ENCODE data around the gene CDC42BPB. TPM values are rescaled to one million over a fixed set of nuclear protein-coding genes. Genes with fewer than 3 reads are reported as not detected.

CDC42BPB gene
- polyA plus RNA-seq, 1 of the 3 experiments (the other 2 are of a cell fraction) = 61.6 TPM

DNA sequence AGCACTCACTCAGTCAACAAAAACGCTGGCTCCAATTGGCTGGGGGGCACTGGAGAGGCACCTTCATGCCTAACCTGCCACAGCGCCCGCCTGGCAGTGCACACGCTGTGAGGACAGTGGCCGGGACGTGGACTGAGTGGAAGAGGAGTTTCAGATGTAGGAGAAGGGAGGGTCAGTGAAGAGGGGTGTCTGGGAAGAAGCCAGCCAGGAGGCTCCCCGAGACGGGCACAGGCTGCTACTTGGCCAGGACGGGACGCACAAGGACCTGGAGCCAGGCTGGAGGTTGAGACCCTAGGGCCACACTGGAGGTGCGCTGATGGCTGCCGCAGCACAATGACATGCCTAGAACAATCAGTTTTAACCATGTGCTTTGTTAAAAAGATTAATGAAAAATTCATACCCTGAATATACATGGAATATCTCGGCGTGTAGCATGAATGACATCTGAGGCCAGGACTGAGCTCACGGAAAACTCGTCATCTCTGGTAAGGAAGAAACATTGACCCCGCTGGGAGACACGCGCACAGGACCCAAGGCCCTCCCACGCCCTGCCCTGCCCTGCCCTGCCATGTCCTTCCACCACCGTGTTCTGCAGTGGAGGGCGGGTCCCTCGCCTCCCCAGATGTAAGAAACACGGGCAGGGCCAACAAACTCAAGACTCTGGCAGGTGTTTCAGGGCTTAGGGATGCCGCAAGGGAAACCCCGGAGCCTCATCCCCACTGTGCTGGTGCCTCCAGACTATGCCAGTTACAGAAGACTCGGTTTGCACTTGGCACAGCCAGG, 109.8 kb downstream of the CDC42BPB start:
- 92% methylated on average over 27 of the region's 27 CpGs for WGBS (ENCODE audit: low lambda C conversion rate)
- Histone ChIP-seq H3K9me2 (no peaks in the 10 kb centered on the region), H3K9ac (no peak overlapping the region), H3K36me3 (replicated peaks in 1 of 2; ENCODE audit: control insufficient read depth in 1 of 2, insufficient read depth in 2 of 2, low read length in 1 of 2) (peaks cover 45 to 85% of the 10 kb centered on the region in 2 experiments), H4K20me1 (ENCODE audit: insufficient read depth) (no peaks in the 10 kb centered on the region), H3K4me2 (no peak overlapping the region), H3F3A (replicated peaks; ENCODE audit: insufficient read depth) (no peaks in the 10 kb centered on the region), H3K9me3 (no peaks in the 10 kb centered on the region), H3K4me1 (ENCODE audit: control insufficient read depth in 1 of 2, insufficient read depth in 2 of 2, low read depth in 1 of 2, low read length in 1 of 2) (peaks cover 0 to 3% of the 10 kb centered on the region in 2 experiments; a peak in 1 of 4 replicates), H3K4me3 (ENCODE audit: low read depth in 2 of 2, low read length in 1 of 2) (no peak overlapping the region), H3K79me2 (ENCODE audit: insufficient read depth) (no peaks in the 10 kb centered on the region), H2AFZ (ENCODE audit: low read depth) (no peak overlapping the region), H3K27ac (ENCODE audit: low read depth in 2 of 2, low read length in 1 of 2) (no peak overlapping the region), H3K27me3 (ENCODE audit: insufficient read depth) (no peaks in the 10 kb centered on the region)
- ChIA-PET CTCF (no interaction called here), POLR2A (no interaction called here)
- TF ChIP-seq MEF2A (IDR thresholded peaks at IDR 0.05; ENCODE audit: borderline replicate concordance, low read depth) (no peak), TEAD4 (IDR thresholded peaks at IDR 0.05; ENCODE audit: borderline replicate concordance, insufficient read depth) (no peak), GABPA (IDR thresholded peaks at IDR 0.05; ENCODE audit: low read depth) (no peak), RXRA (IDR thresholded peaks at IDR 0.05; ENCODE audit: borderline replicate concordance, low read depth) (no peak), POLR2AphosphoS5 (IDR thresholded peaks at IDR 0.05; ENCODE audit: low read depth, low read length) (no peak), FOSL2 (IDR thresholded peaks at IDR 0.05; ENCODE audit: borderline replicate concordance, low read depth) (no peak), EZH2phosphoT487 (IDR thresholded peaks at IDR 0.05; ENCODE audit: borderline replicate concordance, low read depth) (no peak)
- TF ChIP-seq, protein P1, sequence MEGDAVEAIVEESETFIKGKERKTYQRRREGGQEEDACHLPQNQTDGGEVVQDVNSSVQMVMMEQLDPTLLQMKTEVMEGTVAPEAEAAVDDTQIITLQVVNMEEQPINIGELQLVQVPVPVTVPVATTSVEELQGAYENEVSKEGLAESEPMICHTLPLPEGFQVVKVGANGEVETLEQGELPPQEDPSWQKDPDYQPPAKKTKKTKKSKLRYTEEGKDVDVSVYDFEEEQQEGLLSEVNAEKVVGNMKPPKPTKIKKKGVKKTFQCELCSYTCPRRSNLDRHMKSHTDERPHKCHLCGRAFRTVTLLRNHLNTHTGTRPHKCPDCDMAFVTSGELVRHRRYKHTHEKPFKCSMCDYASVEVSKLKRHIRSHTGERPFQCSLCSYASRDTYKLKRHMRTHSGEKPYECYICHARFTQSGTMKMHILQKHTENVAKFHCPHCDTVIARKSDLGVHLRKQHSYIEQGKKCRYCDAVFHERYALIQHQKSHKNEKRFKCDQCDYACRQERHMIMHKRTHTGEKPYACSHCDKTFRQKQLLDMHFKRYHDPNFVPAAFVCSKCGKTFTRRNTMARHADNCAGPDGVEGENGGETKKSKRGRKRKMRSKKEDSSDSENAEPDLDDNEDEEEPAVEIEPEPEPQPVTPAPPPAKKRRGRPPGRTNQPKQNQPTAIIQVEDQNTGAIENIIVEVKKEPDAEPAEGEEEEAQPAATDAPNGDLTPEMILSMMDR (IDR thresholded peaks at IDR 0.05) = no peak
- no peak for DNase-seq

DNA sequence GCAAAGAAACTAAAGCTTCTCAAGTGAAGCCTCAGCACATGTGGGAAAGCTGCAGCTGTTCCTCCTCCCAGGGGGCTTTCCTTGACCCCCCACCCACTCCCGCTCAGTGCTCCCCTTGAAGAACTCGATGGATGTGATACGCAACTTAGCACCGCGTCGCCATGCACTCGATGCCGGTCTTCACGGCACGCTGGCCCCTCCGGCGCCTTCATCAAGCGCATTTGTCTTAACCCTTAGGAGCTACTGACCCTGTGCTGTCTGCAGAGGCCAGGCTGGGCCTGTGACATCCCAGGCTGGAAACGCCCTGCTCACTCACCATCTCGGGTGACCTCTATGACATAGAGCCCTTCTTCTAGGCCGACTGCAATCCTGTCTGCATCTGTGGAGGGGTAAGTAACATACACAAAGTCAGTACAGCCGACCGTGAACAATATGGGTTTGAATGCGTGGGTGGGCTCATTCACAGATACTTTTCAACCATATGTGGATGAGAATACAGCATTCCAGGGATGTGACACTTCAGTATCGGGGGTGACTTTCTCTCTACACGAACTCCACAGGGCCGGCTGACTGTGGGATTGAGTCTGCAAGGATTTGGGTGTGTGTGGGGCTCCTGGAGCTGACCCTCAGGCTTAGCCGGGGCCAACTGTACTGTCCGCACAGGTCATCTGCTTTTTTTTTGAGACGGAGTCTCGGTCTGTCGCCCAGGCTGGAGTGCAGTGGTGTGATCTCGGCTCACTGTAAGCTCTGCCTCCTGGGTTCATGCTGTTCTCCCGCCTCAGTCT, 111.8 kb downstream of the CDC42BPB start:
- WGBS (ENCODE audit: low lambda C conversion rate) = 95% methylated on average over 28 of the region's 29 CpGs
- peaks cover 32 to 88% of the 10 kb centered on the region in 2 experiments for H3K36me3 ChIP-seq (replicated peaks in 1 of 2; ENCODE audit: control insufficient read depth in 1 of 2, insufficient read depth in 2 of 2, low read length in 1 of 2)
- DNase-seq = no peak
- no peaks in the 10 kb centered on the region for H4K20me1 ChIP-seq (ENCODE audit: insufficient read depth)
- H3K9me3 ChIP-seq = no peaks in the 10 kb centered on the region
- ChIA-PET POLR2A (no interaction called here), CTCF (interaction anchor here (0.9 kb wide), 1 partner anchor 12 kb away, joined by 3 read pairs; no protein-coding TSS in a partner anchor)
- no peak overlapping the region for H2AFZ ChIP-seq (ENCODE audit: low read depth)
- no peak for TF ChIP-seq SMC3 (IDR thresholded peaks at IDR 0.05; ENCODE audit: low read depth, low read length)
- no peak for TF ChIP-seq EP300 (IDR thresholded peaks at IDR 0.05; ENCODE audit: borderline replicate concordance in 1 of 2, low read depth in 1 of 2, low read length in 1 of 2)
- TF ChIP-seq SIN3A (IDR thresholded peaks at IDR 0.05; ENCODE audit: borderline replicate concordance, low read depth, low read length) = no peak
- TF ChIP-seq, protein P2, sequence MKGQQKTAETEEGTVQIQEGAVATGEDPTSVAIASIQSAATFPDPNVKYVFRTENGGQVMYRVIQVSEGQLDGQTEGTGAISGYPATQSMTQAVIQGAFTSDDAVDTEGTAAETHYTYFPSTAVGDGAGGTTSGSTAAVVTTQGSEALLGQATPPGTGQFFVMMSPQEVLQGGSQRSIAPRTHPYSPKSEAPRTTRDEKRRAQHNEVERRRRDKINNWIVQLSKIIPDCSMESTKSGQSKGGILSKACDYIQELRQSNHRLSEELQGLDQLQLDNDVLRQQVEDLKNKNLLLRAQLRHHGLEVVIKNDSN (IDR thresholded peaks at IDR 0.05; ENCODE audit: borderline replicate concordance, low read depth) = no peak
- no peak for TF ChIP-seq GATA2 (CRISPR knock-in tag; IDR thresholded peaks at IDR 0.05)
- no peak for TF ChIP-seq FOSL2 (IDR thresholded peaks at IDR 0.05; ENCODE audit: borderline replicate concordance, low read depth)
- no peak overlapping the region for H3K4me3 ChIP-seq (ENCODE audit: low read depth in 2 of 2, low read length in 1 of 2)
- no peaks in the 10 kb centered on the region for H3K79me2 ChIP-seq (ENCODE audit: insufficient read depth)
- H3K27ac ChIP-seq (ENCODE audit: low read depth in 2 of 2, low read length in 1 of 2) = no peak overlapping the region
- no peaks in the 10 kb centered on the region for H3K9me2 ChIP-seq
- no peaks in the 10 kb centered on the region for H3K27me3 ChIP-seq (ENCODE audit: insufficient read depth)
- no peak overlapping the region for H3K4me2 ChIP-seq
- no peak overlapping the region for H3K9ac ChIP-seq
- no peaks in the 10 kb centered on the region for H3F3A ChIP-seq (replicated peaks; ENCODE audit: insufficient read depth)
- peaks cover 0 to 4% of the 10 kb centered on the region in 2 experiments; a peak in 1 of 4 replicates for H3K4me1 ChIP-seq (ENCODE audit: control insufficient read depth in 1 of 2, insufficient read depth in 2 of 2, low read depth in 1 of 2, low read length in 1 of 2)
